WERI-Rb-1 (cell line): ENCODE results near the gene CDC42BPG.

Experiments
- DNase-seq: peaks from one replicate; pipeline ENCODE4 v3.0.0-alpha.2; 2020
- H3K27ac ChIP-seq: fragments of 250-450 bp; sonication (Bioruptor Pico); 2 replicates; pipeline ENCODE4 v1.5.1; 2020; ENCODE audit warnings: mild to moderate bottlenecking, moderate library complexity
- H3K27me3 ChIP-seq: fragments of 250-450 bp; sonication (Bioruptor Pico); 2 replicates; pipeline ENCODE4 v1.5.1; 2021; ENCODE audit warnings: mild to moderate bottlenecking, low read depth, moderate library complexity; ENCODE audit not compliant: insufficient read depth, severe bottlenecking
- H3K36me3 ChIP-seq: fragments of 250-450 bp; sonication (Bioruptor Pico); 2 replicates; pipeline ENCODE4 v1.5.1; 2020; ENCODE audit warnings: mild to moderate bottlenecking, moderate library complexity
- H3K4me3 ChIP-seq: 2 replicates; pipeline ENCODE4 v1.5.1; 2011; ENCODE audit warnings: low read depth, mild to moderate bottlenecking, control low read depth, low read length
- H3K9me3 ChIP-seq: fragments of 250-450 bp; sonication (Bioruptor Pico); 2 replicates; pipeline ENCODE4 v1.5.1; 2021; ENCODE audit warnings: mild to moderate bottlenecking, moderate library complexity; ENCODE audit not compliant: severe bottlenecking
- TF ChIP-seq, protein P1 (sequence below): IDR thresholded peaks from 2 replicates; pipeline ENCODE4 v1.5.1; 2011; ENCODE audit warnings: low read depth, mild to moderate bottlenecking, control low read depth, inconsistent platforms, low read length

Gene CDC42BPG

DNA sequence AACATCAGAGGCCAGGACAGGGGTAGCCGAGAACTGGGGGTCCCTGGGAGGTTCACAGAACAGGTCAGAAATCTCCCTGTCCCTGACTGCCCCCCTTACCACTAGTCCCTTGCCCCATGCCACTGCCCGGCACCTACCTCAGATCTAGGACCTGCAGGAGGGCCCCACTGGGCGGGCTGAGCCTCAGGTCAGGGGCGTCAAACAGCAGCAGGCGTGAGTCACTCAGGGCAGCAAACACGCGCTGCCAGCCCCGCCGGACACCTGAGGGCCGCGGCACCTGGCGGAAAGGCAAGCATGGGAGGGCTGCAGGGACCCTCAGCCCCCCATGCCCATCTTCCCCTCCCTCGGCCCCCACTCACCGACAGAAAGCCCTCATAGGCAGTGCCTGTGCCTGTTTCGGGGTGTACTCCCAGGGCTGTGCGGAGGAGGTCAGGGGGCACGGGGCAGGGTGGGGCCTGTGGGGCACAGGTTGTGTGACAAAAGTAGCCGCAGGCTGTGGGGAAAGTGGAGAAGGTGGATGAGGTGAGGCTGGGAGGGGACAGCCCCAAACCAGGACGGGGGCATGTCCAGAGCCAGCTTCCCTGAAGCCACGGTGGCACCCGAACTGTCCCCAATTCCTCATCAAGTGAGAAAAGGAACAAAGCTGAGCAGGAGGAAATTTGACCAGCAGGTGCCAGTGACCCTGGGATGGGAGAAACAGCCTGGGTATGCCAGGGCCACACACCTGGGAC lies 11.8 kb downstream of the CDC42BPG start:
- Histone ChIP-seq H3K36me3 (peaks cover 42% of the 10 kb centered on the region), H3K27me3 (no peaks in the 10 kb centered on the region), H3K9me3 (no peaks in the 10 kb centered on the region), H3K4me3 (no peak overlapping the region), H3K27ac (no peak overlapping the region)
- TF ChIP-seq, protein P1, sequence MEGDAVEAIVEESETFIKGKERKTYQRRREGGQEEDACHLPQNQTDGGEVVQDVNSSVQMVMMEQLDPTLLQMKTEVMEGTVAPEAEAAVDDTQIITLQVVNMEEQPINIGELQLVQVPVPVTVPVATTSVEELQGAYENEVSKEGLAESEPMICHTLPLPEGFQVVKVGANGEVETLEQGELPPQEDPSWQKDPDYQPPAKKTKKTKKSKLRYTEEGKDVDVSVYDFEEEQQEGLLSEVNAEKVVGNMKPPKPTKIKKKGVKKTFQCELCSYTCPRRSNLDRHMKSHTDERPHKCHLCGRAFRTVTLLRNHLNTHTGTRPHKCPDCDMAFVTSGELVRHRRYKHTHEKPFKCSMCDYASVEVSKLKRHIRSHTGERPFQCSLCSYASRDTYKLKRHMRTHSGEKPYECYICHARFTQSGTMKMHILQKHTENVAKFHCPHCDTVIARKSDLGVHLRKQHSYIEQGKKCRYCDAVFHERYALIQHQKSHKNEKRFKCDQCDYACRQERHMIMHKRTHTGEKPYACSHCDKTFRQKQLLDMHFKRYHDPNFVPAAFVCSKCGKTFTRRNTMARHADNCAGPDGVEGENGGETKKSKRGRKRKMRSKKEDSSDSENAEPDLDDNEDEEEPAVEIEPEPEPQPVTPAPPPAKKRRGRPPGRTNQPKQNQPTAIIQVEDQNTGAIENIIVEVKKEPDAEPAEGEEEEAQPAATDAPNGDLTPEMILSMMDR, result no peak
- DNase-seq, result no peak

- H3K9me3 ChIP-seq, result no peaks in the 10 kb centered on the region
- no peak overlapping the region for H3K4me3 ChIP-seq
- no peak overlapping the region for H3K27ac ChIP-seq
- DNase-seq, result no peak
- TF ChIP-seq, protein P1, result no peak
- no peaks in the 10 kb centered on the region for H3K27me3 ChIP-seq
- peaks cover 45% of the 10 kb centered on the region for H3K36me3 ChIP-seq
These were observed 13.0 kb downstream of the CDC42BPG start for GRCh38 chr11:64831411-64831891.

- TF ChIP-seq, protein P1, result no peak
- no peak overlapping the region for H3K4me3 ChIP-seq
- H3K9me3 ChIP-seq, result no peaks in the 10 kb centered on the region
These were observed 14.8 kb downstream of the CDC42BPG start for GRCh38 chr11:64829536-64830251.

DNA sequence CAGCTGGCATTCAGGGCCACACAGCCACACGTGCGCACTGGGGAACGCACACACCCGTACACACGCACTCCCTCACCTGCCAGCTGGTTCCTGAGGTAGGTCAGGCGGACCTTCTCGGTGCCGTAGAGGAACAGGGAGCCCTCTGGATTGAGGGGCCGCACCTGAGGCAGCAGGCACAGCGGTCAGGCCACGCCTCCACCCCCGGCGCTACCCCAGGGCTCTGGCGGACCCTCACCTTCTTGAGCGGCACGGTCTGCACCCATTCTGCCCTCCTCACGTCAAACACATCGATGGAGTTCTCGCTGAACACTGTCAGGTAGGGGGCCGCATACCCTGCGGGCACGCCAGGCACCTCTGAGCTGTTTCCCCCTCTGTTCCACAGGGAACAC lies 17.0 kb downstream of the CDC42BPG start:
- Histone ChIP-seq H3K27ac (no peak overlapping the region), H3K4me3 (no peak overlapping the region), H3K27me3 (no peaks in the 10 kb centered on the region), H3K36me3 (peaks cover 25% of the 10 kb centered on the region), H3K9me3 (no peaks in the 10 kb centered on the region)
- TF ChIP-seq, protein P1, result no peak
- DNase-seq, result no peak

More at GRCh38 chr11:64829536-64830251, 14.8 kb downstream of the CDC42BPG start:
- H3K36me3 ChIP-seq, result peaks cover 36% of the 10 kb centered on the region
- DNase-seq, result no peak
- no peaks in the 10 kb centered on the region for H3K27me3 ChIP-seq
- no peak overlapping the region for H3K27ac ChIP-seq

GRCh38 chr11:64826578-64827450 lies 17.6 kb downstream of the CDC42BPG start:
- no peak for DNase-seq
- TF ChIP-seq, protein P1, result no peak
- no peaks in the 10 kb centered on the region for H3K9me3 ChIP-seq

More at GRCh38 chr11:64826578-64827450, 17.6 kb downstream of the CDC42BPG start:
- H3K4me3 ChIP-seq, result no peak overlapping the region
- H3K27me3 ChIP-seq, result no peaks in the 10 kb centered on the region
- H3K27ac ChIP-seq, result no peak overlapping the region
- H3K36me3 ChIP-seq, result peaks cover 19% of the 10 kb centered on the region
